Measurements from ENCODE around the gene RUNX2.

Gene RUNX2

DNA sequence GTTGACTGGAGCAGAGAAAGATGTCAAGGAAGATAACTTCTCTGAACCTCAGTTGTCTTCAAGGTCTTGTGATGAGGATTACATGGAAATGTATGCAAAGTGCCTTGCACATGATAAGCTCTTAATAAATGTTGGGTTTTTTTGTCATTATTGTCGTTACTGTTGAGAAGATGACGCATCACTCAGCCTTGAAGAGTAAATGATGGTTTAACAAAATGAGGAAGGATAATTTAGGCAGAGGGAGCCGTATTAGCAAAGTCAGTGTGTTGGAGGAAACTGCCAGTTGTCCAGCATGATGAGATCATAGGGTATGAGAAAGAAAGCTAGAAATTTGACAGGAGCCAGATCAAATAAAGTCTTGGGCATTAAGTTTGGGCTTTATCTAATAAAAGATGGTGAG is 58.4 kb downstream of the RUNX2 start:
- no peak overlapping the region for H3K27ac ChIP-seq
- TF ChIP-seq, protein P1, sequence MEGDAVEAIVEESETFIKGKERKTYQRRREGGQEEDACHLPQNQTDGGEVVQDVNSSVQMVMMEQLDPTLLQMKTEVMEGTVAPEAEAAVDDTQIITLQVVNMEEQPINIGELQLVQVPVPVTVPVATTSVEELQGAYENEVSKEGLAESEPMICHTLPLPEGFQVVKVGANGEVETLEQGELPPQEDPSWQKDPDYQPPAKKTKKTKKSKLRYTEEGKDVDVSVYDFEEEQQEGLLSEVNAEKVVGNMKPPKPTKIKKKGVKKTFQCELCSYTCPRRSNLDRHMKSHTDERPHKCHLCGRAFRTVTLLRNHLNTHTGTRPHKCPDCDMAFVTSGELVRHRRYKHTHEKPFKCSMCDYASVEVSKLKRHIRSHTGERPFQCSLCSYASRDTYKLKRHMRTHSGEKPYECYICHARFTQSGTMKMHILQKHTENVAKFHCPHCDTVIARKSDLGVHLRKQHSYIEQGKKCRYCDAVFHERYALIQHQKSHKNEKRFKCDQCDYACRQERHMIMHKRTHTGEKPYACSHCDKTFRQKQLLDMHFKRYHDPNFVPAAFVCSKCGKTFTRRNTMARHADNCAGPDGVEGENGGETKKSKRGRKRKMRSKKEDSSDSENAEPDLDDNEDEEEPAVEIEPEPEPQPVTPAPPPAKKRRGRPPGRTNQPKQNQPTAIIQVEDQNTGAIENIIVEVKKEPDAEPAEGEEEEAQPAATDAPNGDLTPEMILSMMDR (conservative IDR thresholded peaks at IDR 0.05): no peak
- TF ChIP-seq ZFX (IDR thresholded peaks at IDR 0.05): no peak

GRCh38 chr6:45387236-45387635 is 59.1 kb downstream of the RUNX2 start:
- H3K27ac ChIP-seq: no peak overlapping the region
- TF ChIP-seq, protein P1 (conservative IDR thresholded peaks at IDR 0.05): no peak

GRCh38 chr6:45388328-45388727 is 60.2 kb downstream of the RUNX2 start:
- no peak overlapping the region for H3K27ac ChIP-seq
- TF ChIP-seq ZFX (IDR thresholded peaks at IDR 0.05): no peak
- TF ChIP-seq, protein P1 (conservative IDR thresholded peaks at IDR 0.05): no peak

GRCh38 chr6:45394586-45395095 is 66.5 kb downstream of the RUNX2 start:
- no peak for TF ChIP-seq ZFX (IDR thresholded peaks at IDR 0.05)
- TF ChIP-seq, protein P1 (conservative IDR thresholded peaks at IDR 0.05): no peak
- no peak overlapping the region for H3K27ac ChIP-seq

GRCh38 chr6:45398075-45398813 is 70.1 kb downstream of the RUNX2 start:
- TF ChIP-seq ZFX (IDR thresholded peaks at IDR 0.05): no peak
- TF ChIP-seq, protein P1 (conservative IDR thresholded peaks at IDR 0.05): no peak
- H3K27ac ChIP-seq: no peak overlapping the region

GRCh38 chr6:45400021-45400420 is 71.9 kb downstream of the RUNX2 start:
- no peak for TF ChIP-seq ZFX (IDR thresholded peaks at IDR 0.05)
- TF ChIP-seq, protein P1 (conservative IDR thresholded peaks at IDR 0.05): no peak
- no peak overlapping the region for H3K27ac ChIP-seq

- TF ChIP-seq, protein P1 (conservative IDR thresholded peaks at IDR 0.05): no peak
- H3K27ac ChIP-seq: no peak overlapping the region
These were observed 83.8 kb downstream of the RUNX2 start for GRCh38 chr6:45411959-45412358.

Measured in C4-2B (cell line).